ENCODE data around the gene GID8. TPM values are rescaled to one million over a fixed set of nuclear protein-coding genes. Genes with fewer than 3 reads are reported as not detected.

GID8 gene
- total RNA-seq, 1 donor, result 31.9 TPM

DNA sequence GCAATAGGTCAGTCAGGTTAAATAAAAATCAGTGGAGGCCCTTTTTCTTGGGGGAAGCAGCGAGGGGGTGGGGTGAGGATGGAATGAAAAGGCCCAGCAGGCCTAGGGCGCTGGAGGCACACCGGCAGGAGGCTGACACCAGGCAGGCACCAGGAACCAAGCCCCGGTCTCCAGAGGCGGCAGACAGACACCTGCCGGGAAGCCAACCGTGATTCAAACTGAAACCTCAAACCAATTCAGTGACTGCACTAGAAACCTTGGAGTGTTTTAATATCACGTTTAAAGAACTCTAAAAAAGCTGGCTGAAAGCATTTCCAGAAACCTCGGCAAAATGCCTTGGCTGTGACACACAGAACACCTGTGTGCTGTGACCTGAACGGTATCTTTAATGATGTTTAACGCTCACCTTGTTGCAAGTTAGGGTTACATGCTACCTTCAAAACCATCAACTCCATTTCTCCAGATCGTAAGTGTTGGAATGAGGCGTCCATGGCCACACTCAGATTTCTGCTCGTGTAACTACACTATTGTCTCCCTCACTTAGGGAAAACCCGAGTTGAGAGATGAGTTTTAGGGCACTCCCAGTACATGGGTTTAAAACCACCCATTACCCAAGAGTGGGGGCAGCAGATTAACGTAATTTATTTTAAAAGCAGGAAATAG lies 38.8 kb upstream of the GID8 start:
- Histone ChIP-seq H3K27me3 (ENCODE audit: insufficient read depth, low read length) (no peaks in the 10 kb centered on the region), H3K4me3 (ENCODE audit: low read length) (no peak overlapping the region), H3K4me1 (ENCODE audit: insufficient read depth, low read length) (peaks cover 17% of the 10 kb centered on the region), H3K9me3 (ENCODE audit: low read depth, low read length) (no peaks in the 10 kb centered on the region)

DNA sequence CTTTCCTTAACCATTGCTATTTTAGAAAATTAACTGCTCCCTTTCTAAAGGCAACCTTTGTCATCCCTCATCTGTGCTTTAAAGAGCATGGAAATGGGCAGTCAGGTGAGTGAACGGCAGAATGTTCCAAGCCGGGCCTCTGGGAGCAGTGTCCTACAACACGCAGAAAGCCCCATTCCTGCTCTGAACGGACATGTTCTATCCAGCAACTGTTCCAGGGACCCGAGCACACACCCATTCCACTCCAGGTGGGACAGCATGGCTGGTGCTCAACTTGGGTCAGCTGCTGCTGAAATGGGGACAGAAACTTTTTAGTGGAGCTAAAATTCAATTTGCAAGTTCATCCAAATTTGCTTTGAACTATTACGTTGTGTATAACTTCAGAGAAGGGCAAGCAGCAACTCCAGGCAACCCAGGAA lies 38.3 kb upstream of the GID8 start:
- Histone ChIP-seq H3K4me3 (ENCODE audit: low read length) (no peak overlapping the region), H3K4me1 (ENCODE audit: insufficient read depth, low read length) (peaks cover 17% of the 10 kb centered on the region), H3K27me3 (ENCODE audit: insufficient read depth, low read length) (no peaks in the 10 kb centered on the region), H3K9me3 (ENCODE audit: low read depth, low read length) (no peaks in the 10 kb centered on the region)

DNA sequence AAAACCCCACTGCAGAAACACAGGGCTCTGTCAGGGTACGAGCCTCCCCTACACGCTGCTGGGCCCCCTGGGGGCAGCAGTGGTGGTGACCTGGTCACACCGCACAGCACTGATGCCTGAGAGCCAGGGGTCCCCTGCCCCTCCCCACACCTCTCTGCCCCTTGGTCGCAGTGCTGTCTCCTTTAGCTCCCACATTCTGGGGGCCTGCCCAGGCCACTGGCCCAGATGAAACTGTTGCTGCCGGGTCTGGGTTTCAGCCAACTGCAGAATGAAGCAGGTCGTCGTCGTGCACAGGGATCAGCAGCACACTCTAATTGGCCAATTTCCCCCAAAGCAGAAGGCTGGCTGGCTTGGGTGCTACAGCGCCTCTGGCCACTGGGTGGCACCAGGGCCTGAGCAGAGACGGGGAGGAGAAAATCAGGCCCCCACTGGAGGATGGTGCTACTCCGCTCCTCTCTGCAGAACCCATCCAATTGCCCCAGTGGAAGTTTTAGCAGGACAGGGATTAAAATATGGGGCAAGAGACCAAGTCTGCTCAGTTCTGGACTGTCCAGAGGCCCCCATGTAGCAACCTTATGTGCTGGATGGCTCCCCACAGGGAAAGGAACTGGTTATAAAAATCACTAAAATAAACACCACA lies 37.8 kb upstream of the GID8 start:
- Histone ChIP-seq H3K27me3 (ENCODE audit: insufficient read depth, low read length) (no peaks in the 10 kb centered on the region), H3K9me3 (ENCODE audit: low read depth, low read length) (no peaks in the 10 kb centered on the region), H3K4me1 (ENCODE audit: insufficient read depth, low read length) (peaks cover 17% of the 10 kb centered on the region), H3K4me3 (ENCODE audit: low read length) (no peak overlapping the region)

DNA sequence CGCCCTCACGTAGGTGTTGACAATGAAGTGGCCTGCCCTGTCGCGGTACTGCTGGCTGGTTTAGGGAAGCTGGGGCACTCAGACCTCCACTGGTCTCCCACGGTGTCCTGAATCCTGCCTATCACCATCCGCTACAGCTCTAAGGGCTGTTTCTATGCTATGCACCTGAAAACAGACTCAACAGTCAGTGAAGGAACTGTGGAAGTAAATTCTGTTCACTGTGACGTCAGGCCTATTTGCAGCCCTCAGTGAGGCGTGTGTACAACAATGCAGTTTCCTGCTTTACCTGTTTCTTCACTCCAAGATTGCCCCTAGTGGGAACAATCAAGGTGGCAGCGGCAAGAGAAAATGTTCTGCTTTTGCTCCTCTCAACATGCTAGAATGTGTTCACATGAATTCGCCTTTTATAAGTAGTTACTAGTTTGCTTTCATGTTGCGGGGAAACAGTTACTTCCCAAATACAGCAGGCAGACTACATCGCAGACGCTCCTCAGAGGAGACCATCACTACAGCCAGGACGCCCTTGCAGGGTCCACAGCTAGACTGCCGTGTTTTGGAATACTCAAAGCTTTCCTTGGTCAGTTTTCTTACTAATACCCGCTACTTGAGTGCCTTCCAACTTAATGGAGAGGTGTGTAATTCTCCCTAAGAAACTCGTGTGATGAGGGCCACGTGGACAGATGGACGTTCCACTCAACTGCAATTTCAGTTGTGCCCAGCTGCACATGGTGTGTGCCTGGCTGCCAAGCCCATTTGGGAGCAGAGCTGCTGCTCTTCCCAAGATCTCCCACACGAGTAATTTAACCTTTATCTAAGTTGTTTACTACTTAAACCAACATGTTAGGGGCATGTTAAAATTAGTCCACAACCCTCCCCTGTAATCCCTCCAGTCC lies 37.0 kb upstream of the GID8 start:
- Histone ChIP-seq H3K4me3 (ENCODE audit: low read length) (no peak overlapping the region), H3K9me3 (ENCODE audit: low read depth, low read length) (no peaks in the 10 kb centered on the region), H3K4me1 (ENCODE audit: insufficient read depth, low read length) (peaks cover 17% of the 10 kb centered on the region), H3K27me3 (ENCODE audit: insufficient read depth, low read length) (no peaks in the 10 kb centered on the region)

DNA sequence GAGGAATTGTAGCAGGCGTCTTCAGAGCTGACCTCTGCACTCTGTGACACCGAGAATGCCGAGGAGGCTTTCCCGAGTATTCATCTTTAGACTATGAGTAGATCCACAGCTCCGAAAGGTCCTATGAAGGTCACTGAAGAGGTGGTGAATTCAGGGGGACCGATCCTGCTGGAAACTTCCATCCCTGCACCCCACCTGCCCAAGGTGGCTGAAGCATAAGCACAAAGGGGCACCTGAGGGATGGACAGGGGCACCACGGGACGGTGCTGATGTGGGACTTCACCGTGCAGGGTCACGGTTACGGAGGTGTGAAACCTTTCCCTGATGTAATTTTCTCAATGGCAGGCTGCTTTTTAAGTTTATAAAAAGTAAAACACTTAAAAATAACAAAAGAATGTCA lies 36.1 kb upstream of the GID8 start:
- Histone ChIP-seq H3K4me1 (ENCODE audit: insufficient read depth, low read length) (peaks cover 17% of the 10 kb centered on the region), H3K27me3 (ENCODE audit: insufficient read depth, low read length) (no peaks in the 10 kb centered on the region), H3K4me3 (ENCODE audit: low read length) (no peak overlapping the region), H3K9me3 (ENCODE audit: low read depth, low read length) (no peaks in the 10 kb centered on the region)

DNA sequence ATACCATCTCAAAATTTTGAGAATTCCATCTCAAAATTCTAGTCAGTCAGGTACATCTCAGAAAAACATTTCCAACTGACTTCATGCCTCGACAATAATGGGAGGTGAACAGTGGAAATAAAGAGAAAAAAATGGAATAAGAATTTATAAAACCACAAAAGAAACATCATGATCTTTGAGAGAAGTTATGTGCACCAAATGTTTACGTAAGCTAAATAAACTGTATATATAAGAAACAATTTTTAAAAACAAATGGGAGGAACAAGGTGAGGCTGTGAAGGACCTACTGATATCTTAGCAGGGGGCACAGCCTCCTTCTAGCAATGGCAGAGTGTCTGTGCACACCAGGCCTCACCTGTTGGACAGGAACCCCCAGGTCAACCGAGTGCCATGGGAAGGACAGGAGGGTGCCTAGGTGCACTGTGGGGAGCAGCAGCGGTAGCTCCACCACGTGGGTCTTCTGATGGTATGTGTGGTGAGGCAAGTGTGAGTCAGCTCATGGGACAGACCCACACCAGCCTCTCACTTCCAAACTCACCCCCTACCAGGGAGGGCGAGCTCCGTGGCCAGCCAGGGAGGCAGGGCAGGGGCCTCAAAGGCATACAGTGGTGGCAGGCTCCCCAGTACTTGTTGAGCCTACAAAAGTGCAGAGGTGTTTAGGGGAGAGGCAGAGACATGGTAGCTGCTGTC lies 34.9 kb upstream of the GID8 start:
- Histone ChIP-seq H3K9me3 (ENCODE audit: low read depth, low read length) (no peaks in the 10 kb centered on the region), H3K4me3 (ENCODE audit: low read length) (no peak overlapping the region), H3K4me1 (ENCODE audit: insufficient read depth, low read length) (peaks cover 17% of the 10 kb centered on the region), H3K27me3 (ENCODE audit: insufficient read depth, low read length) (no peaks in the 10 kb centered on the region)

DNA sequence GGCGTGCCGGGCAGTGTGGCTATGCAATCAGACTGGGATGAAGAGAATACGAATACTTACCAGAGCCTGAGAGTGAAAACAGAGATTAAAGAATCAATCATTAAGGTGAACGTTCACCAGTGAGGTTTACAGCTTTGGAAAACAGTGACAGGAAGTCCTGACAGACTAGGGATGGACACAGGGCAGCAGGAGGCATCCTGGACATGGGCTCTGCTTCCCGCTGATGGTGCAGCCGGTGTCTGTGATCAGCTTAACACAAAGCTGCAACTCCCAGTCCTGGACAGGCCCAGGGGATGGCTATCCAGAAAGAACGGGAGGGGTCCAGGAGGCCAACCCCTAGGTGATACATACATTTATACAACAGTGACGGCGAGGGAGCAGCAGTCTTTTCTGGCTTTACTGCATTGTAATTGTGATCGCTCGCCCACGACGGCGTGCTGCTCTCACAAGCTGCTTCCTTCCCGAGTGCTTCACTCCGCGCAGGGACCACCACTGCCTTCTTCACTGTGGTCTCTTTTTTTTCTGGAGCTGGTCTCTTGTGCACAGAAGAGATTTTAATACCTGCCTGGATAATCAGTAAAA lies 32.3 kb upstream of the GID8 start:
- Histone ChIP-seq H3K27me3 (ENCODE audit: insufficient read depth, low read length) (no peaks in the 10 kb centered on the region), H3K9me3 (ENCODE audit: low read depth, low read length) (no peaks in the 10 kb centered on the region), H3K4me3 (ENCODE audit: low read length) (no peak overlapping the region), H3K4me1 (ENCODE audit: insufficient read depth, low read length) (no peaks in the 10 kb centered on the region)

DNA sequence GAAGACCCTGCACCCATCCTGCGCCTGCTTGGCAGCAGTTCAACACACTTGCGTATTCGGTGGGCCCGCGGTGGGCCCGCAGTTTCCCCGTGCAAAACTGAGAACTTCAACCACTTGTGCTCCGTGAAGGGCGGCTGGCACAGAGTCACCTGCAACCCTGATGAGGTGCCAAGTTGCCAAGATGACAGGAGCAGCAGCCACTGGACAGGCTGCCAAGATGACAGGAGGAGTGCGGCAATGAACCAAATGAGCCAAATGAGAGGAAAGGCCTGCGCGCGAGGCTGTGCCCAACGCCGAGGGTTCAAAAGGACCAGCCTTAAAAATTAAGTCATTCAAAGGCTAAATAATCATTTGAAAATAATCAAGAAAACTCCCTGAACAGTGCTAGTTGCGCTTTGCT lies 31.7 kb upstream of the GID8 start:
- H3K9me3 ChIP-seq (ENCODE audit: low read depth, low read length), result no peaks in the 10 kb centered on the region
- H3K27me3 ChIP-seq (ENCODE audit: insufficient read depth, low read length), result no peaks in the 10 kb centered on the region
- H3K4me3 ChIP-seq (ENCODE audit: low read length), result no peak overlapping the region
- H3K4me1 ChIP-seq (ENCODE audit: insufficient read depth, low read length), result no peaks in the 10 kb centered on the region

DNA sequence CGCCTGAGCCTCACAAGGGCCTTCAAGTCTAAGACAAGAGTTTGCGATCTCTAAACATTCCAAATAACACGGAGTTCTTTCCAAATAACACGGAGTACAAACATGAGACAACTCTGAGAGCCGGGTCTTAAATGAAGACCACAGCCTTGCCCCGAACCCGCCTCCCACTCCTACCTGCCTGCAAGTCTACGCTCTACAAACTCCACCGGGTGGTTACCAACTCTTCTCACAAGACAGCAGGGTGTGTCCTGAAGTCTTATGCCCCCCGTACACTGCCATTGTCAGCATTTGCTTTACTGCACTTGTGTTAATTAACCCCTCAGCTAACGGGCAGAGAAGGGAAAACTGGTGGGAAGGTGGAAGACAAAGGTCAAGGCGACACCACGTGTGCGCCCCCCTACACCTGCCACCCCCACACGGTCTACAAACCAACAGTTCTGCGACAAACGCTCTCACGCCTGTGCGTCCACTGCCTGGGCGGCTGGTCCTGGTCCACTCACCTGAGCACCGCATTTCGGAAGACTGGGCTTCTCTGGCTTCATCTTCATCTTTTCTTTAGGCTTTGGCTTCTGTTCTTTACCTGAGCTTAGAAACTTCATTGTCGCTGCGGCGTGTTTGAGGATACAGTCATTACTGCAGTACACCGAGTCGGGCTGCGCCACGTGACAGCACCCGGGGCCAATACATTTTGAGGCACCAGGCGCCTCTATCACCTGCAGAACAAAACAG lies 31.1 kb upstream of the GID8 start:
- Histone ChIP-seq H3K4me1 (ENCODE audit: insufficient read depth, low read length) (no peaks in the 10 kb centered on the region), H3K4me3 (ENCODE audit: low read length) (no peak overlapping the region), H3K9me3 (ENCODE audit: low read depth, low read length) (no peaks in the 10 kb centered on the region), H3K27me3 (ENCODE audit: insufficient read depth, low read length) (no peaks in the 10 kb centered on the region)

DNA sequence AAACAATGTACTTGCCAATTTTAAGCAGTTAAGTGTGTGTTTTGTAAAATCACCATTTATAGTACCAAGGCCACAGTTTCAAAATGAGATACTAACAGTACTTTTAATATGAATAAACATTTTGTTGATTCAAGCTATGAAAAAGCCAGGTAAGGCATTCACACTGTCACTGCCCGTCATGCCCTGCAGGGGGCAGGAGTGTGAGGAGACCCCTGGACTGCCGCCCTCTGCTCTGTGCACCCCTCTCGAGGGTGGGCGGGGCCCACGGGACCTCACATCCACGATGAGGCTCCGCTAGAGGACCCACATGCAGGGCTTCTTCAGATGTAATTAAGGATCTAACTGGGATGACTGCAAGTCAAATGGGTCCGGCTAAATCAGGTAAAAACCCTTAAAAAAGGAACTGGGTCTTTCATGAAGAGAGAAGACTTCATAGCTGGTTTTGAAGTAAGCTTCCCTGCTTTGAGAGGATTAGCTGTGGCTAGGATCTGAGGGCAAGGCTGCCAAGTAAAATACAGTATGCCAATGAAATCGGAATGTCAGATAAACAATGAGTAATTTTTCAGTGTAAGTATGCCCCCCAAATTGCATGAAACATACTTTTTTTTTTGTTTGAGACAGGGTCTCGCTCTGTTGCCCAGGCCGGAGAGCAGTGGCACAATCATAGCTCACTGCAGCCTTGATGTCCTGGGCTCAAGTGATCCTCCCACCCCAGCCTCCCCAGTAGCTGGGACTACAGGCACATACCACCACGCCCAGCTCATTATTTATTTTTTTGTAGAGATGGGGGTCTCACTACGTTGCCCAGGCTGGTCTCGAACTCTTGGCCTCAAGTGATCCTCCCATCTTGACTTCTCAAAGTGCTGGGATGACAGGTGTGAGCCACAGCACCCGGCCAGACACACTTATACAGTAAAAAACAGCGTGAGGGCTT lies 30.3 kb upstream of the GID8 start:
- Histone ChIP-seq H3K9me3 (ENCODE audit: low read depth, low read length) (no peaks in the 10 kb centered on the region), H3K4me1 (ENCODE audit: insufficient read depth, low read length) (no peaks in the 10 kb centered on the region), H3K27me3 (ENCODE audit: insufficient read depth, low read length) (no peaks in the 10 kb centered on the region), H3K4me3 (ENCODE audit: low read length) (no peak overlapping the region)

DNA sequence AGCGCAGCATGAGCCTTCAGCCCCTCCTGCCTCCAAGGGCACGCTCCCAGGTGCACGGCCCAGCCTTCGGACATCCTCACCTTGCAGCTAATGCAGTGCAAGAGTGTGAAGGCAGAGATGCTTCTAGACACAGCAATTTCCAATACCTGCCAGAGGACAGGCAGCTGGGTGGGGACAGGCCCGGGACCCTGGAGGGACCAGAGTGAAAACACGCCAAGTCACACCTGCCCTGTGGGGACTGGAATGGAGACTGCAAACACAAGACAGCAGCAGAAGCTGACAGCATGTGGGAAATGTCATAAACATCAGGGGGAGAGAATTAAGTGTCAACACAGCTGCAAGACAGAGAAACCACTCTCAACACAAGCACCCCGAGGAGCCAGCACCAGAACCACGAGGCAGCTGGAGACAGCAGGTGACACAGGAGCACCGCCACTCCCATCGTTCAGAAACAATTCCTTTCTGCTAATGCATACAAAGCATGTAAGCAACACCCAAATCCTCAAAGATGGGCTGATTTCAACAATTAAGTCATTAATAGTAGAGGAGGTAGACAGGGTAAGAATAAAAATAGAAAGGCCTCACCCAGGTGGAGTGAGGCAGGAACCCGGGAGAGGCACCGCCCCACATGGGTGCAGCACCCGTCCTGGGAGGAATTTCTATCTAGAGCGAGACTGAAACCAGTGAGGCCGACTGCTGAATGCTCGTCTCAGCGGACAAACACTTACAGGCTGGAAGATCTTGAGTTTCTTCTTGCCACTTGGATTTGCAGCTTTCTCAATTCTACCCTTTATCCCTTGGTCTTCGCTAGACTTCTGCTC lies 28.8 kb upstream of the GID8 start:
- peaks cover 6% of the 10 kb centered on the region for H3K4me1 ChIP-seq (ENCODE audit: insufficient read depth, low read length)
- H3K9me3 ChIP-seq (ENCODE audit: low read depth, low read length), result no peaks in the 10 kb centered on the region
- H3K27me3 ChIP-seq (ENCODE audit: insufficient read depth, low read length), result no peaks in the 10 kb centered on the region
- no peak overlapping the region for H3K4me3 ChIP-seq (ENCODE audit: low read length)

DNA sequence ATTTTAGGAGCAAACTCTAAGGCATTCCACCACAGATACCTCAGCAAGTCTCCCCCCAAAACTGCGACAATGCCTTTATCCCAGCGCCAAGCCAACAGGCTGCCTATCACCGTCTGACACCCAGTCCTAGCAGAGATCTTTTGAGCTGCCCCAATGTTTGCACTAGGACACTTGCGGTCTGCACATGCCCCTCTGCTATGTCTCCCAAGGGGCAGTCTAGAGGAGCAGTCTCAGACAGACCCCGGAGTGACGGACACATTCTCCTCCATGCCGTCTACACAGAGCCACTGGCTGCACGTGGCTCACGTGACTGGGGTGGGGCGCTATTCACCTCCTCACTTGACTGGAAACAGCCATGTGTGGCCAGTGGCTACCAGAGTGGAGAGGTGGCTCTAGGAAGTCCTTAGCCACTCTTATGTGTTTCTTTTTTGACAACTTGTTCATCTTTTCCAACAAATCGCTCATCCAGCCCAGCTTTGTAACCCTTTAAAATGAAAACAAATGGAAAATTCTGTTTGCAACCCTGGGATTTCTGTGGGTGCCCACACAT lies 27.7 kb upstream of the GID8 start:
- no peaks in the 10 kb centered on the region for H3K27me3 ChIP-seq (ENCODE audit: insufficient read depth, low read length)
- peaks cover 15% of the 10 kb centered on the region for H3K4me1 ChIP-seq (ENCODE audit: insufficient read depth, low read length)
- H3K4me3 ChIP-seq (ENCODE audit: low read length), result no peak overlapping the region
- H3K9me3 ChIP-seq (ENCODE audit: low read depth, low read length), result no peaks in the 10 kb centered on the region

Data from mononuclear cell (primary cell).